ENCODE data around the gene SYNM.

Gene SYNM

GRCh38 chr15:99158626-99159412 is 53.9 kb downstream of the SYNM start:
- Histone ChIP-seq H3K4me1 (ENCODE audit: control insufficient read depth, insufficient read depth, low read length) (peaks cover 8% of the 10 kb centered on the region), H3K36me3 (ENCODE audit: control insufficient read depth, insufficient read depth, low read length) (no peaks in the 10 kb centered on the region; the same call in none of the 2 replicates), H3K9ac (ENCODE audit: low read depth, low read length) (no peak overlapping the region), H3K9me3 (ENCODE audit: control insufficient read depth, insufficient read depth, low read length) (no peaks in the 10 kb centered on the region), H3K27ac (ENCODE audit: low read depth, low read length) (no peak overlapping the region), H3K27me3 (ENCODE audit: control insufficient read depth, insufficient read depth, low read length) (no peaks in the 10 kb centered on the region), H3K4me3 (ENCODE audit: low read depth, low read length) (no peak overlapping the region)

- H3K36me3 ChIP-seq (ENCODE audit: control insufficient read depth, insufficient read depth, low read length) = peaks cover 9% of the 10 kb centered on the region; the same call in 1 of the 2 replicates
- no peak overlapping the region for H3K9ac ChIP-seq (ENCODE audit: low read depth, low read length)
- H3K27ac ChIP-seq (ENCODE audit: low read depth, low read length) = no peak overlapping the region
- no peak overlapping the region for H3K4me3 ChIP-seq (ENCODE audit: low read depth, low read length)
- no peaks in the 10 kb centered on the region for H3K9me3 ChIP-seq (ENCODE audit: control insufficient read depth, insufficient read depth, low read length)
- no peaks in the 10 kb centered on the region for H3K4me1 ChIP-seq (ENCODE audit: control insufficient read depth, insufficient read depth, low read length)
- H3K27me3 ChIP-seq (ENCODE audit: control insufficient read depth, insufficient read depth, low read length) = no peaks in the 10 kb centered on the region
Measured at GRCh38 chr15:99163271-99164062, 58.6 kb downstream of the SYNM start.

GRCh38 chr15:99164119-99164518 is 59.2 kb downstream of the SYNM start:
- Histone ChIP-seq H3K4me1 (ENCODE audit: control insufficient read depth, insufficient read depth, low read length) (no peaks in the 10 kb centered on the region), H3K4me3 (ENCODE audit: low read depth, low read length) (no peak overlapping the region), H3K27me3 (ENCODE audit: control insufficient read depth, insufficient read depth, low read length) (no peaks in the 10 kb centered on the region), H3K9me3 (ENCODE audit: control insufficient read depth, insufficient read depth, low read length) (no peaks in the 10 kb centered on the region), H3K9ac (ENCODE audit: low read depth, low read length) (no peak overlapping the region), H3K36me3 (ENCODE audit: control insufficient read depth, insufficient read depth, low read length) (peaks cover 10% of the 10 kb centered on the region; the same call in 1 of the 2 replicates), H3K27ac (ENCODE audit: low read depth, low read length) (no peak overlapping the region)

GRCh38 chr15:99165020-99165790 is 60.3 kb downstream of the SYNM start:
- no peak overlapping the region for H3K9ac ChIP-seq (ENCODE audit: low read depth, low read length)
- H3K27me3 ChIP-seq (ENCODE audit: control insufficient read depth, insufficient read depth, low read length) = no peaks in the 10 kb centered on the region
- H3K4me3 ChIP-seq (ENCODE audit: low read depth, low read length) = no peak overlapping the region
- H3K27ac ChIP-seq (ENCODE audit: low read depth, low read length) = no peak overlapping the region
- 0 out of 2 replicates have a peak, but pooled peaks cover 10% of the 10 kb centered on the region for H3K36me3 ChIP-seq (ENCODE audit: control insufficient read depth, insufficient read depth, low read length)
- no peaks in the 10 kb centered on the region for H3K9me3 ChIP-seq (ENCODE audit: control insufficient read depth, insufficient read depth, low read length)
- no peaks in the 10 kb centered on the region for H3K4me1 ChIP-seq (ENCODE audit: control insufficient read depth, insufficient read depth, low read length)

GRCh38 chr15:99165956-99166689 is 61.2 kb downstream of the SYNM start:
- H3K4me1 ChIP-seq (ENCODE audit: control insufficient read depth, insufficient read depth, low read length) = no peaks in the 10 kb centered on the region
- no peaks in the 10 kb centered on the region for H3K27me3 ChIP-seq (ENCODE audit: control insufficient read depth, insufficient read depth, low read length)
- H3K27ac ChIP-seq (ENCODE audit: low read depth, low read length) = no peak overlapping the region
- H3K36me3 ChIP-seq (ENCODE audit: control insufficient read depth, insufficient read depth, low read length) = peaks cover 14% of the 10 kb centered on the region; the same call in 1 of the 2 replicates
- H3K9me3 ChIP-seq (ENCODE audit: control insufficient read depth, insufficient read depth, low read length) = no peaks in the 10 kb centered on the region
- H3K4me3 ChIP-seq (ENCODE audit: low read depth, low read length) = no peak overlapping the region
- no peak overlapping the region for H3K9ac ChIP-seq (ENCODE audit: low read depth, low read length)

- Histone ChIP-seq H3K9me3 (ENCODE audit: control insufficient read depth, insufficient read depth, low read length) (no peaks in the 10 kb centered on the region), H3K4me3 (ENCODE audit: low read depth, low read length) (no peak overlapping the region), H3K27me3 (ENCODE audit: control insufficient read depth, insufficient read depth, low read length) (no peaks in the 10 kb centered on the region), H3K4me1 (ENCODE audit: control insufficient read depth, insufficient read depth, low read length) (no peaks in the 10 kb centered on the region), H3K9ac (ENCODE audit: low read depth, low read length) (no peak overlapping the region), H3K36me3 (ENCODE audit: control insufficient read depth, insufficient read depth, low read length) (peaks cover 16% of the 10 kb centered on the region; the same call in 1 of the 2 replicates), H3K27ac (ENCODE audit: low read depth, low read length) (no peak overlapping the region)
Measured at GRCh38 chr15:99167201-99167600, 62.3 kb downstream of the SYNM start.

- Histone ChIP-seq H3K36me3 (ENCODE audit: control insufficient read depth, insufficient read depth, low read length) (peaks cover 16% of the 10 kb centered on the region; the same call in 1 of the 2 replicates), H3K27ac (ENCODE audit: low read depth, low read length) (no peak overlapping the region), H3K9me3 (ENCODE audit: control insufficient read depth, insufficient read depth, low read length) (no peaks in the 10 kb centered on the region), H3K4me1 (ENCODE audit: control insufficient read depth, insufficient read depth, low read length) (no peaks in the 10 kb centered on the region), H3K9ac (ENCODE audit: low read depth, low read length) (no peak overlapping the region), H3K27me3 (ENCODE audit: control insufficient read depth, insufficient read depth, low read length) (no peaks in the 10 kb centered on the region), H3K4me3 (ENCODE audit: low read depth, low read length) (no peak overlapping the region)
Measured at GRCh38 chr15:99167640-99168039, 62.8 kb downstream of the SYNM start.

- peaks cover 20% of the 10 kb centered on the region; the same call in 1 of the 2 replicates for H3K36me3 ChIP-seq (ENCODE audit: control insufficient read depth, insufficient read depth, low read length)
- no peak overlapping the region for H3K4me3 ChIP-seq (ENCODE audit: low read depth, low read length)
- no peak overlapping the region for H3K9ac ChIP-seq (ENCODE audit: low read depth, low read length)
- H3K27ac ChIP-seq (ENCODE audit: low read depth, low read length) = no peak overlapping the region
- no peaks in the 10 kb centered on the region for H3K9me3 ChIP-seq (ENCODE audit: control insufficient read depth, insufficient read depth, low read length)
- no peaks in the 10 kb centered on the region for H3K4me1 ChIP-seq (ENCODE audit: control insufficient read depth, insufficient read depth, low read length)
- H3K27me3 ChIP-seq (ENCODE audit: control insufficient read depth, insufficient read depth, low read length) = no peaks in the 10 kb centered on the region
Measured at GRCh38 chr15:99168601-99169580, 64.0 kb downstream of the SYNM start.

GRCh38 chr15:99169769-99170311 is 65.0 kb downstream of the SYNM start:
- no peak overlapping the region for H3K4me3 ChIP-seq (ENCODE audit: low read depth, low read length)
- H3K27ac ChIP-seq (ENCODE audit: low read depth, low read length) = no peak overlapping the region
- peaks cover 20% of the 10 kb centered on the region; the same call in 1 of the 2 replicates for H3K36me3 ChIP-seq (ENCODE audit: control insufficient read depth, insufficient read depth, low read length)
- no peak overlapping the region for H3K9ac ChIP-seq (ENCODE audit: low read depth, low read length)
- H3K4me1 ChIP-seq (ENCODE audit: control insufficient read depth, insufficient read depth, low read length) = no peaks in the 10 kb centered on the region
- H3K27me3 ChIP-seq (ENCODE audit: control insufficient read depth, insufficient read depth, low read length) = no peaks in the 10 kb centered on the region
- no peaks in the 10 kb centered on the region for H3K9me3 ChIP-seq (ENCODE audit: control insufficient read depth, insufficient read depth, low read length)

All from HUES48 (cell line).